NT2/D1 (cell line): Measurements from ENCODE around the gene RTCA.

Experiments
- SUZ12 ChIP-seq: IDR thresholded peaks from 2 replicates; pipeline ENCODE4 v1.6.1; 2011; ENCODE audit not compliant: insufficient read length, insufficient read depth; ENCODE audit errors: extremely low read depth
- YY1 ChIP-seq: IDR thresholded peaks from 2 replicates; pipeline ENCODE4 v1.6.1; 2011; ENCODE audit not compliant: insufficient read length, insufficient read depth
- ZNF274 ChIP-seq: IDR thresholded peaks from 2 replicates; pipeline ENCODE4 v1.6.1; 2011; ENCODE audit warnings: mild to moderate bottlenecking, low read depth, low read length

DNA sequence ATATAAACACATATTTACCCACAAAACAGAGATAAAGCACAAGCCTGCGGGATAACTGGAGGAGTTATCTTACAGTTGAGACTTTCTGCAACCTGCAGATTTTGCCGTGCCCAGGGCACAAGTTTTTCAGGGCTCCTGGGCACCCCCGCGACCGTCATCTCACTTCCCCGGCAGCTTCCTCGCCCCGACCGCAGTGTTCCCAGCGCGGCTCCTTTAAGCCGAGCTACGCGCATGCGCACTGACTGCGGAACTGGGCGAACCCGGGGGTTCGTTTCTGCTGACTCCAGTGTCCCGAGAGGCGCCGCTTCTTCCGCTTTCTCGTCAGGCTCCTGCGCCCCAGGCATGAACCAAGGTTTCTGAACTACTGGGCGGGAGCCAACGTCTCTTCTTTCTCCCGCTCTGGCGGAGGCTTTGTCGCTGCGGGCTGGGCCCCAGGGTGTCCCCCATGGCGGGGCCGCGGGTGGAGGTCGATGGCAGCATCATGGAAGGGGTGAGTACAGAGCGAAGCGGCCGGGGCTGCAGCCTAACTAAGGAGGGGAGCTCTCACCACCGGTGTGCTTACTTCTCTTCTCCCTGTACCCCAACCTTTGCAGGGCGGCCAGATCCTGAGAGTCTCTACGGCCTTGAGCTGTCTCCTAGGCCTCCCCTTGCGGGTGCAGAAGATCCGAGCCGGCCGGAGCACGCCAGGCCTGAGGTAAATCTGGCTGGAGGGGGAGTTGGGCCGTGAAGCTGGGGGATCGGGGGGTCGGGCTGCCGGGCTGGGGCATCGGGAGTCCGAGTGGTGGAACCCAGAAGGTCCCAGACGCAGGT lies at the start of gene RTCA:
- TF ChIP-seq ZNF274, result no peak
- no peak for TF ChIP-seq YY1
- TF ChIP-seq SUZ12, result no peak
